SK-N-SH (cell line): Measurements from ENCODE around the gene MEGF8. TPM values are rescaled to one million over a fixed set of nuclear protein-coding genes. Genes with fewer than 3 reads are reported as not detected.

ENCODE experiments used
- CTCF ChIA-PET: fragments of 300-600, 350-600 bp; formaldehyde crosslinking; extraction: SDS; loops from one replicate; lab custom pipeline; 2021; lab: Yijun Ruan, JAX
- POLR2A ChIA-PET: fragments of 350-600 bp; sonication (Branson Sonifier 250); formaldehyde crosslinking; extraction: SDS; loops from one replicate; lab custom pipeline; 2020; ENCODE audit warnings: antibody characterized with exemption, inconsistent platforms; lab: Yijun Ruan, JAX
- DNase-seq: peaks from one replicate; pipeline ENCODE4 v3.0.0; 2012
- H2AFZ ChIP-seq: fragments of 200-600 bp; sonication (generic); 2 replicates; pipeline ENCODE4 v1.8.1; 2016; ENCODE audit warnings: antibody characterized with exemption, mild to moderate bottlenecking, low read depth
- H3F3A ChIP-seq: fragments of 200-600 bp; sonication (generic); replicated peaks from 2 replicates; pipeline ENCODE3; 2016; ENCODE audit warnings: antibody characterized with exemption, mild to moderate bottlenecking; ENCODE audit not compliant: insufficient read depth
- H3K27ac ChIP-seq, 2 experiments: fragments of 200-500 bp in 1 of 2; fragments of 200-600 bp in 1 of 2; sonication (Bioruptor generic) in 1 of 2; sonication (generic), shearing (Covaris generic) in 1 of 2; 2 replicates each; pipeline versions ENCODE4 v1.5.1 to v1.6.1; 2014 to 2016; ENCODE audit warnings: low read depth in 2 of 2, inconsistent platforms in 1 of 2, low read length in 1 of 2, mild to moderate bottlenecking in 1 of 2, mixed read lengths in 1 of 2
- H3K27me3 ChIP-seq: fragments of 200-600 bp; sonication (generic), shearing (Covaris generic); 2 replicates; pipeline ENCODE4 v1.6.1; 2016; ENCODE audit warnings: mixed run types; ENCODE audit not compliant: insufficient read depth
- H3K36me3 ChIP-seq, 2 experiments: fragments of 200-500 bp in 1 of 2; fragments of 200-600 bp in 1 of 2; sonication (Bioruptor generic) in 1 of 2; sonication (generic) in 1 of 2; replicated peaks in 1 of 2; 2 replicates each; pipeline versions ENCODE3 to v1.5.1; 2014 to 2016; ENCODE audit warnings: low read length in 1 of 2, mild to moderate bottlenecking in 1 of 2; ENCODE audit not compliant: insufficient read depth in 2 of 2, control insufficient read depth in 1 of 2
- H3K4me1 ChIP-seq, 2 experiments: fragments of 200-500 bp in 1 of 2; fragments of 200-600 bp in 1 of 2; sonication (Bioruptor generic) in 1 of 2; sonication (generic), shearing (Covaris generic) in 1 of 2; 2 replicates each; pipeline versions ENCODE4 v1.5.1 to v1.6.1; 2014 to 2016; ENCODE audit warnings: low read depth in 1 of 2, low read length in 1 of 2, mixed run types in 1 of 2; ENCODE audit not compliant: insufficient read depth in 2 of 2, control insufficient read depth in 1 of 2
- H3K4me2 ChIP-seq: fragments of 200-600 bp; sonication (generic), shearing (Covaris generic); 2 replicates; pipeline ENCODE4 v1.6.1; 2017; ENCODE audit warnings: mixed run types
- H3K4me3 ChIP-seq, 2 experiments: fragments of 200-500 bp in 1 of 2; fragments of 200-600 bp in 1 of 2; sonication (Bioruptor generic) in 1 of 2; sonication (generic), shearing (Covaris generic) in 1 of 2; 2 replicates each; pipeline versions ENCODE4 v1.5.1 to v1.8.1; 2014 to 2016; ENCODE audit warnings: low read depth in 2 of 2, inconsistent platforms in 1 of 2, low read length in 1 of 2, mild to moderate bottlenecking in 1 of 2, mixed read lengths in 1 of 2, moderate library complexity in 1 of 2
- H3K79me2 ChIP-seq: fragments of 200-600 bp; sonication (generic); 2 replicates; pipeline ENCODE4 v1.8.1; 2017; ENCODE audit warnings: mild to moderate bottlenecking; ENCODE audit not compliant: insufficient read depth
- H3K9ac ChIP-seq: fragments of 200-600 bp; sonication (generic); 2 replicates; pipeline ENCODE4 v1.6.1; 2017; ENCODE audit warnings: mixed run types
- H3K9me2 ChIP-seq: fragments of 200-600 bp; sonication (generic); 2 replicates; pipeline ENCODE4 v1.6.1; 2017; ENCODE audit warnings: mixed run types
- H3K9me3 ChIP-seq: fragments of 200-600 bp; sonication (generic); 2 replicates; pipeline ENCODE4 v1.6.1; 2017; ENCODE audit warnings: mixed run types, mild to moderate bottlenecking, moderate library complexity
- H4K20me1 ChIP-seq: fragments of 200-600 bp; sonication (generic); 2 replicates; pipeline ENCODE4 v1.6.1; 2017; ENCODE audit warnings: mild to moderate bottlenecking, mixed run types; ENCODE audit not compliant: insufficient read depth
- EP300 ChIP-seq, 2 experiments: IDR thresholded peaks; 2 replicates each; pipeline versions ENCODE4 v1.4.0 to v1.6.1; 2012; ENCODE audit warnings: borderline replicate concordance in 1 of 2, low read depth in 1 of 2, low read length in 1 of 2
- FOXM1 ChIP-seq: IDR thresholded peaks from 2 replicates; pipeline ENCODE4 v1.4.0; 2012; ENCODE audit warnings: low read depth, mild to moderate bottlenecking
- GABPA ChIP-seq: IDR thresholded peaks from 2 replicates; pipeline ENCODE4 v1.4.0; 2012; ENCODE audit warnings: low read depth, mild to moderate bottlenecking
- MEF2A ChIP-seq: IDR thresholded peaks from 2 replicates; pipeline ENCODE4 v1.4.0; 2012; ENCODE audit warnings: low read depth, borderline replicate concordance
- POLR2AphosphoS5 ChIP-seq: IDR thresholded peaks from 2 replicates; pipeline ENCODE4 v1.6.1; 2012; ENCODE audit warnings: low read depth, low read length
- RAD21 ChIP-seq: IDR thresholded peaks from 2 replicates; pipeline ENCODE4 v1.6.1; 2012; ENCODE audit warnings: mild to moderate bottlenecking, low read length
- TAF1 ChIP-seq: IDR thresholded peaks from 2 replicates; pipeline ENCODE4 v1.6.1; 2012; ENCODE audit warnings: low read depth, mild to moderate bottlenecking, low read length, moderate library complexity, borderline replicate concordance
- TCF12 ChIP-seq: IDR thresholded peaks from 2 replicates; pipeline ENCODE4 v1.4.0; 2012
- TEAD4 ChIP-seq: IDR thresholded peaks from 2 replicates; pipeline ENCODE4 v1.4.0; 2012; ENCODE audit warnings: mild to moderate bottlenecking, borderline replicate concordance; ENCODE audit not compliant: insufficient read depth
- YY1 ChIP-seq: IDR thresholded peaks from 2 replicates; pipeline ENCODE4 v1.4.0; 2012; ENCODE audit warnings: low read depth, mild to moderate bottlenecking
- WGBS: methylation state at CpG from one replicate; pipeline ENCODE4 v1.1.6; 2017; ENCODE audit warnings: low lambda C conversion rate; 5-methylcytosine and 5-hydroxymethylcytosine counted together
- polyA plus RNA-seq, 3 experiments: library from polyadenylated mRNA; depleted of rRNA; stranded (reverse); fragments of >200 nt; gene quantifications; 2 replicates each; pipeline ENCODE4 v1.2.3, GENCODE V29; 2012
- TF ChIP-seq, protein P1 (sequence below): fragments of 150-350 bp; IDR thresholded peaks from 2 replicates; pipeline ENCODE4 v1.6.1; 2017; ENCODE audit warnings: antibody characterized with exemption, low read length, low read depth, borderline replicate concordance
- TF ChIP-seq, protein P2 (sequence below): IDR thresholded peaks from 2 replicates; pipeline ENCODE4 v1.4.0; 2012; ENCODE audit warnings: low read depth, borderline replicate concordance
- TF ChIP-seq, protein P3 (sequence below): IDR thresholded peaks from 2 replicates; pipeline ENCODE4 v1.6.1; 2012; ENCODE audit warnings: mild to moderate bottlenecking, low read depth, low read length, moderate library complexity

Gene MEGF8
- polyA plus RNA-seq, 1 of the 3 experiments (the other 2 are of a cell fraction), result 19.1 TPM

DNA sequence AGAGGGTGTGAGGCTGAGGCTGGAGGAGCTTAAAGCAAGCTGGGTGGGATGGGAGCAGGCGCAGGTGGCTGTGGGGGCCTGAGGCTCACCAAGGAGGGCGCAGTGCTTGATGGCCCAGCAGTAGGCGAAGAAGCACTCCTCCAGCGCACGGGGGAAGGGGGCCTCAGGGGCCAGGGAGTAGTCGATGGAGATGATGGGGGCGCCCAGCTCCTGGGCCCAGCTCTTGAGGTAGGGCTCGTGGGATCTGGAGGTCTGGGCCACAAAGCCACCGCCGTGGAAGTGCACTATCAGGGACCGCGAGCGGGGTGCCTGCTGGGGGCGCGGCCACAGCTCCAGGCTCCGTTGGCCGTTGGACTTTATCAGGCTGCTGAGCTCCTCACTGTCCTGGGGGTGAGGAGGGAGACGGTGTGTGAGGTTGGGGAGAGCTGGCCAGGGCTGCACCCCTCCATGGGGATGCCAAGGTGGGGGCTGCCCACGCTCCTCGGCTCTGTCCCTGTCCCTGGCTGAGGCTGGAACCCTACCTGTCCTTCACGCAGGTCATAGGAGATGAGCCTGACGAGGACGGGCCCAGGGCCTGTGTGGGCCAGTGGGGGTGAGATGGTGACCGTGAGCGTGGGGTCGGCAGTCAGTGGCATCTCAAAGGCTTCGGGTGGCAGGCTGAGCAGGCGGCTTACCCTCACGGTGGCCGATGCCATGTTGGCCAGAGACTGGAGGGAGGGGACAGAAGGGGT lies 81.8 kb downstream of the MEGF8 start (continued):
- TF ChIP-seq, protein P1, sequence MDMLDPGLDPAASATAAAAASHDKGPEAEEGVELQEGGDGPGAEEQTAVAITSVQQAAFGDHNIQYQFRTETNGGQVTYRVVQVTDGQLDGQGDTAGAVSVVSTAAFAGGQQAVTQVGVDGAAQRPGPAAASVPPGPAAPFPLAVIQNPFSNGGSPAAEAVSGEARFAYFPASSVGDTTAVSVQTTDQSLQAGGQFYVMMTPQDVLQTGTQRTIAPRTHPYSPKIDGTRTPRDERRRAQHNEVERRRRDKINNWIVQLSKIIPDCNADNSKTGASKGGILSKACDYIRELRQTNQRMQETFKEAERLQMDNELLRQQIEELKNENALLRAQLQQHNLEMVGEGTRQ, result no peak
- no peak for TF ChIP-seq POLR2AphosphoS5
- no peak for TF ChIP-seq EP300 (IDR thresholded peaks at IDR 0.05; ENCODE audit: borderline replicate concordance in 1 of 2, low read depth in 1 of 2, low read length in 1 of 2)
- TF ChIP-seq MEF2A, result no peak
- no peak for TF ChIP-seq TCF12
- no peak for TF ChIP-seq GABPA
- no peak for TF ChIP-seq TEAD4
- TF ChIP-seq YY1, result no peak
- TF ChIP-seq, protein P2, sequence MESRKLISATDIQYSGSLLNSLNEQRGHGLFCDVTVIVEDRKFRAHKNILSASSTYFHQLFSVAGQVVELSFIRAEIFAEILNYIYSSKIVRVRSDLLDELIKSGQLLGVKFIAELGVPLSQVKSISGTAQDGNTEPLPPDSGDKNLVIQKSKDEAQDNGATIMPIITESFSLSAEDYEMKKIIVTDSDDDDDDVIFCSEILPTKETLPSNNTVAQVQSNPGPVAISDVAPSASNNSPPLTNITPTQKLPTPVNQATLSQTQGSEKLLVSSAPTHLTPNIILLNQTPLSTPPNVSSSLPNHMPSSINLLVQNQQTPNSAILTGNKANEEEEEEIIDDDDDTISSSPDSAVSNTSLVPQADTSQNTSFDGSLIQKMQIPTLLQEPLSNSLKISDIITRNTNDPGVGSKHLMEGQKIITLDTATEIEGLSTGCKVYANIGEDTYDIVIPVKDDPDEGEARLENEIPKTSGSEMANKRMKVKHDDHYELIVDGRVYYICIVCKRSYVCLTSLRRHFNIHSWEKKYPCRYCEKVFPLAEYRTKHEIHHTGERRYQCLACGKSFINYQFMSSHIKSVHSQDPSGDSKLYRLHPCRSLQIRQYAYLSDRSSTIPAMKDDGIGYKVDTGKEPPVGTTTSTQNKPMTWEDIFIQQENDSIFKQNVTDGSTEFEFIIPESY, result no peak
- TF ChIP-seq, protein P3, sequence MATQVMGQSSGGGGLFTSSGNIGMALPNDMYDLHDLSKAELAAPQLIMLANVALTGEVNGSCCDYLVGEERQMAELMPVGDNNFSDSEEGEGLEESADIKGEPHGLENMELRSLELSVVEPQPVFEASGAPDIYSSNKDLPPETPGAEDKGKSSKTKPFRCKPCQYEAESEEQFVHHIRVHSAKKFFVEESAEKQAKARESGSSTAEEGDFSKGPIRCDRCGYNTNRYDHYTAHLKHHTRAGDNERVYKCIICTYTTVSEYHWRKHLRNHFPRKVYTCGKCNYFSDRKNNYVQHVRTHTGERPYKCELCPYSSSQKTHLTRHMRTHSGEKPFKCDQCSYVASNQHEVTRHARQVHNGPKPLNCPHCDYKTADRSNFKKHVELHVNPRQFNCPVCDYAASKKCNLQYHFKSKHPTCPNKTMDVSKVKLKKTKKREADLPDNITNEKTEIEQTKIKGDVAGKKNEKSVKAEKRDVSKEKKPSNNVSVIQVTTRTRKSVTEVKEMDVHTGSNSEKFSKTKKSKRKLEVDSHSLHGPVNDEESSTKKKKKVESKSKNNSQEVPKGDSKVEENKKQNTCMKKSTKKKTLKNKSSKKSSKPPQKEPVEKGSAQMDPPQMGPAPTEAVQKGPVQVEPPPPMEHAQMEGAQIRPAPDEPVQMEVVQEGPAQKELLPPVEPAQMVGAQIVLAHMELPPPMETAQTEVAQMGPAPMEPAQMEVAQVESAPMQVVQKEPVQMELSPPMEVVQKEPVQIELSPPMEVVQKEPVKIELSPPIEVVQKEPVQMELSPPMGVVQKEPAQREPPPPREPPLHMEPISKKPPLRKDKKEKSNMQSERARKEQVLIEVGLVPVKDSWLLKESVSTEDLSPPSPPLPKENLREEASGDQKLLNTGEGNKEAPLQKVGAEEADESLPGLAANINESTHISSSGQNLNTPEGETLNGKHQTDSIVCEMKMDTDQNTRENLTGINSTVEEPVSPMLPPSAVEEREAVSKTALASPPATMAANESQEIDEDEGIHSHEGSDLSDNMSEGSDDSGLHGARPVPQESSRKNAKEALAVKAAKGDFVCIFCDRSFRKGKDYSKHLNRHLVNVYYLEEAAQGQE, result no peak
- TF ChIP-seq, all 33 proteins: peak for 0

DNA sequence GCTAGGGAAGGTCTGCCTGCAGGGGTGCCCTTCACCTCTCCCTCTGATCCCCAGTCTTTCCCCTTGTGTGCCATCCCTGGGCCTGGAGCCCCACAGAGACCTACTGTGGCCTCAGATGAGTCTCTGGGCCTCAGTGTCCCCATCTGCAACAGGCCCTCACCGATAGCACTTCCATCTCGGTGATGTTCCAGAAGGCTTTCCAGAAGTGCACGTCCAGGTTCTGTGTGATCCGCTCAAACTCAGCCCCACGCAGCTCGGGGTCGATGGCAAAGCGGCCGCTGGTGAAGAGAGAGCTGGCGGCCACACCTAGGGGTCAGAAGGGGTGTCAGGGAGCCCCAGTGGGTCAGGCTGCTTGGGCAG lies 82.4 kb downstream of the MEGF8 start:
- Histone ChIP-seq H3K4me2 (no peak overlapping the region), H3K27me3 (no peaks in the 10 kb centered on the region), H4K20me1 (no peaks in the 10 kb centered on the region), H3K4me3 (no peak overlapping the region), H3F3A (no peaks in the 10 kb centered on the region), H3K79me2 (no peaks in the 10 kb centered on the region), H3K9me3 (no peaks in the 10 kb centered on the region), H3K36me3 (peaks cover 0 to 7% of the 10 kb centered on the region in 2 experiments), H3K4me1 (peaks cover 0 to 22% of the 10 kb centered on the region in 2 experiments; a peak in 1 of 4 replicates), H2AFZ (no peak overlapping the region), H3K27ac (no peak overlapping the region), H3K9me2 (no peaks in the 10 kb centered on the region), H3K9ac (no peak overlapping the region)
- WGBS, result 93% methylated on average over 7 of the region's 10 CpGs
- CTCF ChIA-PET, result interaction anchor here (1.6 kb wide), 1 partner anchor 12 kb away, joined by 6 read pairs; no protein-coding TSS in a partner anchor
- no peak for DNase-seq
- POLR2A ChIA-PET, result no interaction called here
- TF ChIP-seq RAD21 (no peak), TEAD4 (no peak), FOXM1 (no peak), TAF1 (no peak)
- TF ChIP-seq, protein P1, result no peak
- TF ChIP-seq, protein P3, result no peak
